Esophagus squamous epithelium (tissue), 4 donors: ENCODE measurements around the gene PNPLA5.

ENCODE experiments used
- CTCF ChIP-seq, 6 experiments: fragments of 450-650 bp in 4 of 6; fragments of 200-600 bp in 2 of 6; sonication (generic) in 2 of 6; IDR thresholded peaks; one replicate each; pipeline ENCODE4 v1.5.1; 2016 to 2019; ENCODE audit warnings: antibody characterized with exemption in 6 of 6, mild to moderate bottlenecking in 4 of 6, moderate library complexity in 4 of 6
- POLR2A ChIP-seq, 4 donors: fragments of 450-650 bp; IDR thresholded peaks; one replicate each; pipeline ENCODE4 v1.6.1; 2017; ENCODE audit warnings: antibody characterized with exemption in 4 of 4, mild to moderate bottlenecking in 4 of 4, moderate library complexity in 3 of 4

- no peak for TF ChIP-seq CTCF (IDR thresholded peaks at IDR 0.05)
- no peak for TF ChIP-seq POLR2A (IDR thresholded peaks at IDR 0.05)
Observed at GRCh38 chr22:43860126-43860525, 31.7 kb downstream of the PNPLA5 start.
